ENCODE measurements around the gene GCDH.
A peak's percentile ranks its signal among the peaks of the same experiment; 100 is the strongest.

Gene GCDH

DNA sequence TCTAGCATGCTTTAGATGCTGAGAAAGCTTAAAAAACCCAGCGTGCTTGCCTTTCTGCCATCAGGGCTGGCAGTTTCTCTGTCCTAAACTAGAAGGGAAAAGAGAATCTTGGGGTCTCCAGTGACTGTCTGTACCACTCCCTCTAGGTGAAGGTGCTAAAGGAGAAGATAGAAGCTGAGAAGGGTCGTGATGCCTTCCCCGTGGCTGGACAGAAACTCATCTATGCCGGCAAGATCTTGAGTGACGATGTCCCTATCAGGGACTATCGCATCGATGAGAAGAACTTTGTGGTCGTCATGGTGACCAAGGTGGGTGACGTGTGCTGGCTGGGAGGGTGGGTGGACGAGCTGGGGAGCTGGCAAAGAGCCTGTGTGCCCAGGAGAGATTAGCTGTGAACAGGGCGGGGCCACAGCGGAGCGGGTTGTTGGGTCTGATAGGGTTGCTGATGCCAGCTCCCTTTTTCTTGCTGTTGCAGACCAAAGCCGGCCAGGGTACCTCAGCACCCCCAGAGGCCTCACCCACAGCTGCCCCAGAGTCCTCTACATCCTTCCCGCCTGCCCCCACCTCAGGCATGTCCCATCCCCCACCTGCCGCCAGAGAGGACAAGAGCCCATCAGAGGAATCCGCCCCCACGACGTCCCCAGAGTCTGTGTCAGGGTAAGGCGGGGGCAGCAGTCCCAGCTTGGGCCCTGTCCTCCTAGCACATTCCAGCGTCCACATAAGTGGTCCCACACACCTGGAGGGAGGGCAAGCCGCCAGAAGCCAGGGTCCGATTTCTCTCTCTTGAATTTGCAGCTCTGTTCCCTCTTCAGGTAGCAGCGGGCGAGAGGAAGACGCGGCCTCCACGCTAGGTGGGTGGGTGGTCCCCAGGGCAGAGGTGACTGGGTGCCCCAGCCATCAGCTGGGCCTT lies 57.0 kb downstream of the GCDH start:
- H3K9me3 Mint-ChIP-seq: no peaks in the 10 kb centered on the region
- H3K27me3 Mint-ChIP-seq (ENCODE audit: low read depth): peaks cover 4% of the 10 kb centered on the region
- H3K27ac Mint-ChIP-seq: no peak overlapping the region

DNA sequence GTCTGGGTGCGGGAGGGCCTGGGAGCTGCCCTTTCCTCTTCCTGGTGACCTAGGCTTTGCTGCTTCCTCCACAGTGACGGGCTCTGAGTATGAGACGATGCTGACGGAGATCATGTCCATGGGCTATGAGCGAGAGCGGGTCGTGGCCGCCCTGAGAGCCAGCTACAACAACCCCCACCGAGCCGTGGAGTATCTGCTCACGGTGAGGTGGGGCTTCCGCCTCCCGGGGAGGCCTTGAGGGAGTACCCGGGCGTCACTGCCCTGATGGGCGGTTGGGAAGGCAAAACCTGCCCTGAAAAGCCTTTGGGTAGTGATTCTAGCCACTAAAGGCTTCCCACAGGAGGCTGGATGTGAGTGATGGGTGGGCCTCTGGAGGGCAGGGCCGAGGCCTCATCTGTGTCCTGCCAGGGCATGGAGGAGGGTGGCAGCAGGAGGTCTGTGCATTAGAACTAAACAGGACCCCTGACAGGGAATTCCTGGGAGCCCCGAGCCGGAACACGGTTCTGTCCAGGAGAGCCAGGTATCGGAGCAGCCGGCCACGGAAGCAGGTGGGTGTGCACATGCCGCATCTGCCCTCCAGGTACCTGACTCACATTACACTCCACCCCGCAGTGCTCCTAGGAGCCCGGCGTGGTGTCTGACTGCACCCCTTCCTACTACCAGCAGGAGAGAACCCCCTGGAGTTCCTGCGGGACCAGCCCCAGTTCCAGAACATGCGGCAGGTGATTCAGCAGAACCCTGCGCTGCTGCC lies 57.8 kb downstream of the GCDH start:
- Mint-ChIP-seq H3K27me3 (ENCODE audit: low read depth) (peaks cover 4% of the 10 kb centered on the region), H3K36me3 (ENCODE audit: low read depth) (peaks cover 55% of the 10 kb centered on the region), H3K4me1 (peaks cover 28% of the 10 kb centered on the region), H3K4me3 (peak overlapping the region; percentile 46 to 57 (median 50)), H3K9me3 (no peaks in the 10 kb centered on the region), H3K27ac (no peak overlapping the region)
- TF ChIP-seq, protein P1, sequence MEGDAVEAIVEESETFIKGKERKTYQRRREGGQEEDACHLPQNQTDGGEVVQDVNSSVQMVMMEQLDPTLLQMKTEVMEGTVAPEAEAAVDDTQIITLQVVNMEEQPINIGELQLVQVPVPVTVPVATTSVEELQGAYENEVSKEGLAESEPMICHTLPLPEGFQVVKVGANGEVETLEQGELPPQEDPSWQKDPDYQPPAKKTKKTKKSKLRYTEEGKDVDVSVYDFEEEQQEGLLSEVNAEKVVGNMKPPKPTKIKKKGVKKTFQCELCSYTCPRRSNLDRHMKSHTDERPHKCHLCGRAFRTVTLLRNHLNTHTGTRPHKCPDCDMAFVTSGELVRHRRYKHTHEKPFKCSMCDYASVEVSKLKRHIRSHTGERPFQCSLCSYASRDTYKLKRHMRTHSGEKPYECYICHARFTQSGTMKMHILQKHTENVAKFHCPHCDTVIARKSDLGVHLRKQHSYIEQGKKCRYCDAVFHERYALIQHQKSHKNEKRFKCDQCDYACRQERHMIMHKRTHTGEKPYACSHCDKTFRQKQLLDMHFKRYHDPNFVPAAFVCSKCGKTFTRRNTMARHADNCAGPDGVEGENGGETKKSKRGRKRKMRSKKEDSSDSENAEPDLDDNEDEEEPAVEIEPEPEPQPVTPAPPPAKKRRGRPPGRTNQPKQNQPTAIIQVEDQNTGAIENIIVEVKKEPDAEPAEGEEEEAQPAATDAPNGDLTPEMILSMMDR (IDR thresholded peaks at IDR 0.05; ENCODE audit: unreplicated experiment in 3 of 3): no peak

More for the DNA sequence above, 57.0 kb downstream of the GCDH start:
- Mint-ChIP-seq H3K36me3 (ENCODE audit: low read depth) (peaks cover 64% of the 10 kb centered on the region), H3K4me1 (peaks cover 20% of the 10 kb centered on the region), H3K4me3 (peak overlapping the region; percentile 50 to 93 (median 57))
- TF ChIP-seq, protein P1 (IDR thresholded peaks at IDR 0.05; ENCODE audit: unreplicated experiment in 3 of 3): no peak
